K562 (cell line): ENCODE data around the gene SPRYD3. TPM values are rescaled to one million over a fixed set of nuclear protein-coding genes. Genes with fewer than 3 reads are reported as not detected.

Source experiments
- ADNP ChIP-seq: fragments of 200-800 bp; sonication (Bioruptor generic); IDR thresholded peaks from 2 replicates; pipeline ENCODE4 v1.6.1; 2016; ENCODE audit warnings: missing genetic modification characterization, missing compliant biosample characterization
- COPS2 ChIP-seq: fragments of 450-650 bp; conservative IDR thresholded peaks from 2 replicates; pipeline ENCODE4 v1.6.1; 2016; ENCODE audit warnings: mild to moderate bottlenecking, moderate library complexity
- CREM ChIP-seq: IDR thresholded peaks from 2 replicates; pipeline ENCODE4 v1.6.1; 2014; ENCODE audit warnings: antibody characterized with exemption, low read depth
- CTBP1 ChIP-seq: fragments of 450-650 bp; IDR thresholded peaks from 2 replicates; pipeline ENCODE4 v1.6.1; 2016; ENCODE audit warnings: borderline replicate concordance
- EGR1 ChIP-seq: fragments of 450-650 bp; conservative IDR thresholded peaks from 2 replicates; pipeline ENCODE4 v1.6.1; 2017; ENCODE audit warnings: mild to moderate bottlenecking
- HMGN3 ChIP-seq: IDR thresholded peaks from 2 replicates; pipeline ENCODE4 v1.6.1; 2011; ENCODE audit warnings: borderline replicate concordance, low read depth, mild to moderate bottlenecking, mixed read lengths, low read length; ENCODE audit not compliant: insufficient read length; ENCODE audit errors: extremely low read depth
- HNRNPL ChIP-seq: fragments of 200-400 bp; formaldehyde crosslinking; IDR thresholded peaks from 2 replicates; pipeline ENCODE4 v1.6.1; 2017; ENCODE audit warnings: low read depth, mild to moderate bottlenecking, low read length
- KDM5B ChIP-seq: fragments of 200-600 bp; sonication (generic); IDR thresholded peaks from 2 replicates; pipeline ENCODE4 v1.6.1; 2012; ENCODE audit warnings: low read depth, mild to moderate bottlenecking, moderate library complexity, low read length, control low read depth, inconsistent platforms; ENCODE audit not compliant: insufficient replicate concordance
- MAX ChIP-seq: sonication (generic); formaldehyde crosslinking; IDR thresholded peaks from 2 replicates; pipeline ENCODE4 v1.9.0; 2022; ENCODE audit warnings: mild to moderate bottlenecking, missing genetic modification reagents
- MAZ ChIP-seq, 2 experiments: fragments of 450-650 bp in 1 of 2; sonication (generic) in 1 of 2; formaldehyde crosslinking; IDR thresholded peaks in 1 of 2; conservative IDR thresholded peaks in 1 of 2; 2 replicates each; pipeline versions ENCODE4 v1.4.0 to v1.5.0; 2020; ENCODE audit warnings: mild to moderate bottlenecking in 1 of 2, missing genetic modification reagents in 1 of 2
- MNT ChIP-seq, 2 experiments: fragments of 450-650 bp; conservative IDR thresholded peaks; 2 replicates each; pipeline ENCODE4 v1.6.1; 2017; ENCODE audit warnings: mild to moderate bottlenecking in 2 of 2, moderate library complexity in 2 of 2
- MYC ChIP-seq, 2 experiments: fragments of 250-450 bp in 1 of 2; sonication (Bioruptor Pico) in 1 of 2; IDR thresholded peaks; 2 replicates each; pipeline versions ENCODE4 v1.5.1 to v1.6.1; 2012 to 2021; ENCODE audit warnings: low read depth in 2 of 2, borderline replicate concordance in 1 of 2, improper control_type of control experiment in 1 of 2, low read length in 1 of 2, mild to moderate bottlenecking in 1 of 2, moderate library complexity in 1 of 2
- NFIC ChIP-seq: fragments of 450-650 bp; IDR thresholded peaks from 2 replicates; pipeline ENCODE4 v1.6.1; 2017; ENCODE audit warnings: mild to moderate bottlenecking, inconsistent platforms
- NFYB ChIP-seq: IDR thresholded peaks from 2 replicates; pipeline ENCODE4 v1.6.1; 2011; ENCODE audit warnings: mild to moderate bottlenecking, moderate library complexity; ENCODE audit not compliant: insufficient read length; ENCODE audit errors: extremely low read depth
- PHF8 ChIP-seq: fragments of 200-600 bp; sonication (generic); IDR thresholded peaks from 2 replicates; pipeline ENCODE4 v1.6.1; 2012; ENCODE audit warnings: mixed run types, mild to moderate bottlenecking, inconsistent platforms, low read length, moderate library complexity, borderline replicate concordance
- POLR2G ChIP-seq: fragments of 200-400 bp; formaldehyde crosslinking; IDR thresholded peaks from 2 replicates; pipeline ENCODE4 v1.6.1; 2017; ENCODE audit warnings: low read depth, mild to moderate bottlenecking, antibody characterized with exemption, low read length, moderate library complexity
- SMC3 ChIP-seq: conservative IDR thresholded peaks from 2 replicates; pipeline ENCODE4 v1.6.1; 2011; ENCODE audit warnings: low read depth, low read length, improper control_type of control experiment; ENCODE audit not compliant: insufficient read depth
- TAF7 ChIP-seq: fragments of 450-650 bp; IDR thresholded peaks from 2 replicates; pipeline ENCODE4 v1.6.1; 2016; ENCODE audit warnings: missing genetic modification characterization, missing compliant biosample characterization
- ZFX ChIP-seq: sonication (generic); formaldehyde crosslinking; IDR thresholded peaks from 2 replicates; pipeline ENCODE4 v1.8.0; 2022; ENCODE audit warnings: mild to moderate bottlenecking, missing genetic modification reagents, moderate library complexity
- ZKSCAN3 ChIP-seq: fragments of 250-450 bp; sonication (Bioruptor Pico); IDR thresholded peaks from 2 replicates; pipeline ENCODE4 v1.4.0; 2020
- ZNF277 ChIP-seq: fragments of 250-450 bp; sonication (Bioruptor Pico); IDR thresholded peaks from 2 replicates; pipeline ENCODE4 v1.8.0; 2022; ENCODE audit warnings: inconsistent platforms, mild to moderate bottlenecking, moderate library complexity, borderline replicate concordance
- ZNF589 ChIP-seq: fragments of 200-800 bp; sonication (Bioruptor generic); IDR thresholded peaks from 2 replicates; pipeline ENCODE4 v1.6.1; 2016; ENCODE audit warnings: low read depth, missing genetic modification characterization, missing compliant biosample characterization
- ZSCAN29 ChIP-seq: fragments of 450-650 bp; IDR thresholded peaks from 2 replicates; pipeline ENCODE4 v1.6.1; 2017
- polyA plus RNA-seq, 8 experiments: library from polyadenylated mRNA; depleted of rRNA in 4 of 8; stranded (reverse) in 5 of 8; unstranded in 3 of 8; fragments of >200 nt; fragmentation: Nextera tagmentation in 2 of 8; fragmentation: Illumina TruSeq in 1 of 8; extraction: Ambion mirVana in 2 of 8; extraction: Trizol in 1 of 8; gene quantifications; 2 replicates each; pipeline versions ENCODE4 v1.2.1 to v1.2.3, GENCODE V29; 2011 to 2014; ENCODE audit warnings: inconsistent platforms in 1 of 8, missing spikeins in 1 of 8
- total RNA-seq, 7 experiments: library from RNA; depleted of rRNA in 6 of 7; stranded (reverse); fragments of >200 nt in 6 of 7; fragmentation: Illumina TruSeq in 2 of 7; extraction: Trizol in 2 of 7; gene quantifications; 2 replicates each; pipeline versions ENCODE4 v1.2.1 to v1.2.3, GENCODE V29; 2011 to 2021; ENCODE audit warnings: low replicate concordance in 1 of 7

Gene SPRYD3
- total and polyA plus RNA-seq, 9 of the 15 experiments (the other 6 are each of a cell fraction or from before 2014, with no cell fraction given) = 1.5 to 13.6 (median 7.6) TPM

- TF ChIP-seq ZKSCAN3 (CRISPR knock-in tag) (no peak), POLR2G (peak; percentile 84), ZSCAN29 (no peak), ADNP (tag) (no peak), MAZ (CRISPR knock-in tag; conservative IDR thresholded peaks at IDR 0.05 in 1 of 2, IDR thresholded peaks at IDR 0.05 in 1 of 2) (peak; percentile 43 to 47; a peak in 3 of 4 replicates), TAF7 (0 out of 2 replicates have a peak, but pooled peaks have one; percentile 14), MNT (conservative IDR thresholded peaks at IDR 0.05) (peak in 1 of 2 experiments; percentile 56; a peak in 1 of 4 replicates), SMC3 (no peak), KDM5B (peak; percentile 31), HMGN3 (peak; percentile 73), ZNF277 (CRISPR knock-in tag) (no peak), NFIC (peak; percentile 83), CREM (0 out of 2 replicates have a peak, but pooled peaks have one; percentile 16), MAX (CRISPR knock-in tag) (peak; percentile 37; the same call in 1 of the 2 replicates), ZFX (CRISPR knock-in tag) (peak; percentile 74), CTBP1 (peak; percentile 43; the same call in 1 of the 2 replicates), MYC (IDR thresholded peaks at IDR 0.05; ENCODE audit: low read depth, low read length) (0 out of 2 replicates have a peak, but pooled peaks have one; percentile 15), MYC (CRISPR knock-in tag; IDR thresholded peaks at IDR 0.05; ENCODE audit: borderline replicate concordance, low read depth) (no peak), EGR1 (peak; percentile 80), HNRNPL (0 out of 2 replicates have a peak, but pooled peaks have one; percentile 54), COPS2 (no peak), ZNF589 (no peak), NFYB (no peak), PHF8 (peak; percentile 57; the same call in 1 of the 2 replicates)
These were observed 18.6 kb upstream of the SPRYD3 start, which contains the start of gene IGFBP6 (continued) for GRCh38 chr12:53097564-53098353.
